HFFc6 (cell line): ENCODE results near the gene ADK. TPM values are rescaled to one million over a fixed set of nuclear protein-coding genes. Genes with fewer than 3 reads are reported as not detected.
"Not testable (repeated sequence)": the region's sequence is repeated elsewhere in the genome, so short reads cannot be mapped to it uniquely, and the experiment has no call there.

Experiments
- DNase-seq: peaks from one replicate; pipeline ENCODE4 v3.0.0-alpha.2; 2018
- H3K27ac Mint-ChIP-seq: 2 replicates; pipeline ENCODE4 v1.8.0; 2020; ENCODE audit warnings: mild to moderate bottlenecking, mixed read lengths
- H3K27me3 Mint-ChIP-seq: 2 replicates; pipeline ENCODE4 v1.8.0; 2021; ENCODE audit warnings: mild to moderate bottlenecking, moderate library complexity, mixed read lengths; ENCODE audit not compliant: insufficient read depth
- H3K36me3 Mint-ChIP-seq: 2 replicates; pipeline ENCODE4 v1.8.0; 2021; ENCODE audit warnings: low read depth, mixed read lengths
- H3K4me1 Mint-ChIP-seq: 2 replicates; pipeline ENCODE4 v1.8.0; 2020; ENCODE audit warnings: low read depth, mixed read lengths
- H3K4me3 Mint-ChIP-seq: 2 replicates; pipeline ENCODE4 v1.8.0; 2020; ENCODE audit warnings: mild to moderate bottlenecking, moderate library complexity, mixed read lengths
- H3K9me3 Mint-ChIP-seq: 2 replicates; pipeline ENCODE4 v1.8.0; 2020; ENCODE audit warnings: mild to moderate bottlenecking, mixed read lengths
- CTCF ChIP-seq: fragments of 200-600 bp; sonication (generic); IDR thresholded peaks from 2 replicates; pipeline ENCODE4 v1.5.0; 2021; ENCODE audit warnings: antibody characterized with exemption, mild to moderate bottlenecking
- total RNA-seq, 6 experiments: library from RNA; stranded (reverse); fragmentation: NEBNext Ultra II Directional; extraction: Animal tissue kit (Norgen Biotek cat#: 25700); gene quantifications; 2 replicates in 1 of 6; 3 replicates in 5 of 6; pipeline ENCODE4 v1.2.3, GENCODE V29; 2021

ADK gene
- total RNA-seq, 6 experiments from 2014 or later = 74.1 to 97.6 (median 86.0) TPM

GRCh38 chr10:74289951-74290350, 138.9 kb downstream of the ADK start:
- peaks cover 8% of the 10 kb centered on the region for H3K9me3 Mint-ChIP-seq

GRCh38 chr10:74290708-74291107, 139.7 kb downstream of the ADK start:
- peak overlapping the region; percentile 90 for H3K27ac Mint-ChIP-seq
- peaks cover 69% of the 10 kb centered on the region for H3K4me1 Mint-ChIP-seq
- peak; percentile 65 for DNase-seq
- no peak for TF ChIP-seq CTCF
- peaks cover 12% of the 10 kb centered on the region for H3K36me3 Mint-ChIP-seq
- H3K4me3 Mint-ChIP-seq = peak overlapping the region; percentile 47
- H3K9me3 Mint-ChIP-seq = peaks cover under 1% of the 10 kb centered on the region; the same call in 1 of the 2 replicates
- 0 out of 2 replicates have a peak, but pooled peaks cover 2% of the 10 kb centered on the region for H3K27me3 Mint-ChIP-seq

More at GRCh38 chr10:74289951-74290350, 138.9 kb downstream of the ADK start:
- DNase-seq = no peak
- no peak for TF ChIP-seq CTCF
- Mint-ChIP-seq H3K36me3 (peaks cover 14% of the 10 kb centered on the region), H3K27me3 (no peaks in the 10 kb centered on the region; the same call in 1 of the 2 replicates), H3K27ac (peak overlapping the region; percentile 90), H3K4me3 (peak overlapping the region; percentile 47), H3K4me1 (peaks cover 65% of the 10 kb centered on the region)

- peak overlapping the region; percentile 82 for H3K4me3 Mint-ChIP-seq
- H3K36me3 Mint-ChIP-seq = peaks cover 11% of the 10 kb centered on the region
- H3K4me1 Mint-ChIP-seq = peaks cover 84% of the 10 kb centered on the region
- 0 out of 2 replicates have a peak, but pooled peaks cover 2% of the 10 kb centered on the region for H3K27me3 Mint-ChIP-seq
- DNase-seq = peak; percentile 52
- no peaks in the 10 kb centered on the region for H3K9me3 Mint-ChIP-seq
- TF ChIP-seq CTCF = no peak
- peak overlapping the region; percentile 95 for H3K27ac Mint-ChIP-seq
Measured at GRCh38 chr10:74292871-74293427, 141.9 kb downstream of the ADK start.

GRCh38 chr10:74293686-74294371, 142.8 kb downstream of the ADK start:
- H3K36me3 Mint-ChIP-seq = peaks cover 11% of the 10 kb centered on the region
- TF ChIP-seq CTCF = no peak
- H3K4me3 Mint-ChIP-seq = peak overlapping the region; percentile 82
- DNase-seq = peak; percentile 83
- H3K27ac Mint-ChIP-seq = peak overlapping the region; percentile 95
- no peaks in the 10 kb centered on the region for H3K9me3 Mint-ChIP-seq
- peaks cover 78% of the 10 kb centered on the region for H3K4me1 Mint-ChIP-seq
- peaks cover 6% of the 10 kb centered on the region; the same call in 1 of the 2 replicates for H3K27me3 Mint-ChIP-seq

GRCh38 chr10:74297389-74298080, 146.5 kb downstream of the ADK start:
- Mint-ChIP-seq H3K27ac (no peak overlapping the region; the same call in 1 of the 2 replicates), H3K4me1 (peaks cover 41% of the 10 kb centered on the region), H3K36me3 (peaks cover 11% of the 10 kb centered on the region), H3K4me3 (no peak overlapping the region), H3K27me3 (peaks cover 6% of the 10 kb centered on the region; the same call in 1 of the 2 replicates), H3K9me3 (no peaks in the 10 kb centered on the region)
- no peak for DNase-seq
- no peak for TF ChIP-seq CTCF

GRCh38 chr10:74300074-74300621, 149.1 kb downstream of the ADK start:
- Mint-ChIP-seq H3K36me3 (peaks cover 11% of the 10 kb centered on the region), H3K4me1 (peaks cover 21% of the 10 kb centered on the region), H3K27ac (peak overlapping the region; percentile 31; the same call in 1 of the 2 replicates)
- DNase-seq, H3K4me3 Mint-ChIP-seq, H3K9me3 Mint-ChIP-seq, H3K27me3 Mint-ChIP-seq: not testable (repeated sequence)
